Suppressor macrophage treated with lipopolysaccharide for 4 hours (primary cell): Measurements from ENCODE around the gene TMCC1.

Source experiments
- DNase-seq: peaks from one replicate; pipeline ENCODE4 v3.0.0-alpha.2; 2020

Gene TMCC1

GRCh38 chr3:129606636-129607390, 286.7 kb downstream of the TMCC1 start, which contains the start of gene PLXND1:
Gene PLXND1 (minus strand): TSS chr3:129606676. CDS start chr3:129606639, 37 bp downstream.
- peak; percentile 84 for DNase-seq

GRCh38 chr3:129605922-129606635, 287.4 kb downstream of the TMCC1 start:
- peak; percentile 53 for DNase-seq

- peak; percentile 61 for DNase-seq
These were observed 288.1 kb downstream of the TMCC1 start for GRCh38 chr3:129605203-129605921.

GRCh38 chr3:129604767-129605166, 288.7 kb downstream of the TMCC1 start:
- DNase-seq, result no peak

- DNase-seq, result no peak
These were observed 289.3 kb downstream of the TMCC1 start for GRCh38 chr3:129603991-129604749.

- DNase-seq, result peak; percentile 67
These were observed 290.0 kb downstream of the TMCC1 start for GRCh38 chr3:129603561-129603942.

- DNase-seq, result peak; percentile 71
These were observed 290.6 kb downstream of the TMCC1 start for GRCh38 chr3:129602730-129603560.

GRCh38 chr3:129602309-129602708, 291.2 kb downstream of the TMCC1 start:
- DNase-seq, result no peak

- DNase-seq, result no peak
These were observed 291.8 kb downstream of the TMCC1 start for GRCh38 chr3:129601713-129602112.

- no peak for DNase-seq
These were observed 293.2 kb downstream of the TMCC1 start for GRCh38 chr3:129600348-129600747.

- DNase-seq, result peak; percentile 96
These were observed 293.9 kb downstream of the TMCC1 start for GRCh38 chr3:129599607-129600006.

GRCh38 chr3:129599073-129599472, 294.4 kb downstream of the TMCC1 start:
- DNase-seq, result no peak

GRCh38 chr3:129598484-129598883, 295.0 kb downstream of the TMCC1 start:
- no peak for DNase-seq

GRCh38 chr3:129598000-129598381, 295.5 kb downstream of the TMCC1 start:
- no peak for DNase-seq
